ENCODE measurements around the gene PWWP2B.
"Not testable (repeated sequence)": the region's sequence is repeated elsewhere in the genome, so short reads cannot be mapped to it uniquely, and the experiment has no call there.

The PWWP2B gene

DNA sequence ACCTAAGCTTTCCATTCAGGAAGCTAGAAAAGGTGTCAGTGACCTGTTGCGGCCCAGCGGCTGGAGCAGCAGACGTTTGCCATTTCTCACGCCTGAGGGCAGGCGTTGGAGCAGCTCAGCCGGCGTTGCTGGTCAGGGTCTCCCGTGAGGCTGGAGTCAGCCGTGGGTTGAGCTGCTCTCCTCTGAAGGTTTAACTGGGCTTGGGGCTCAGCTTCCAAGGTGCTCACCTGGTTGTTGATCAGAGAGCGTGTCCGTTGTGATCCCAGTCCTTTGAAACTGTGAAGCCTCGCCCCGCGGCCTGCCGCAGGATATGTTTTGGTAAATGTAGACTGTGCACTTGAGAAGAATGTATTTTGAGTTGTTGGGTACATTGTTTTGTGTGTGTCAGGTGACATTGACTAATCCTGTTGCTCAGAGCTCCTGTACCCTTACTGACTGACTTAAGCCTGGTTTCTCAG, 20.6 kb upstream of the PWWP2B start:
- TF ChIP-seq CTCF (conservative IDR thresholded peaks at IDR 0.05; ENCODE audit: control insufficient read depth, insufficient read depth, low read depth, low read length) = no peak

GRCh38 chr10:132377326-132377725, 19.7 kb upstream of the PWWP2B start:
- TF ChIP-seq CTCF (conservative IDR thresholded peaks at IDR 0.05; ENCODE audit: control insufficient read depth, insufficient read depth, low read depth, low read length) = no peak
- no peak for DNase-seq (ENCODE audit: low read depth)
- no peak overlapping the region for H3K4me3 ChIP-seq (ENCODE audit: control insufficient read depth, low read depth, low read length)

More for the DNA sequence above, 20.6 kb upstream of the PWWP2B start:
- no peak overlapping the region for H3K4me3 ChIP-seq (ENCODE audit: control insufficient read depth, low read depth, low read length)
- DNase-seq (ENCODE audit: low read depth) = no peak

DNA sequence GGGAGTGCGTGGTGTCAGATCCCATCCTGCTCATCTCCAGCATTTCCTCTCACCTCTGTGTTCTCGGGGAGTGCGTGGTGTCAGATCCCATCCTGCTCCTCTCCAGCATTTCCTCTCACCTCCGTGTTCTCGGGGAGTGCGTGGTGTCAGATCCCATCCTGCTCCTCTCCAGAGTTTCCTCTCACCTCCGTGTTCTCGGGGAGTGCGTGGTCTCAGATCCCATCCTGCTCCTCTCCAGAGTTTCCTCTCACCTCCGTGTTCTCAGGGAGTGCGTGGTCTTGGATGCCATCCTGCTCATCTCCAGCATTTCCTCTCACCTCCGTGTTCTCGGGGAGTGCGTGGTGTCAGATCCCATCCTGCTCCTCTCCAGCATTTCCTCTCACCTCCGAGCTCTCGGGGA, 18.0 kb upstream of the PWWP2B start:
- H3K4me3 ChIP-seq (ENCODE audit: control insufficient read depth, low read depth, low read length); DNase-seq (ENCODE audit: low read depth): not testable (repeated sequence)

GRCh38 chr10:132380986-132381385, 16.0 kb upstream of the PWWP2B start:
- not testable (repeated sequence) for H3K4me3 ChIP-seq (ENCODE audit: control insufficient read depth, low read depth, low read length); DNase-seq (ENCODE audit: low read depth)

GRCh38 chr10:132381741-132382140, 15.3 kb upstream of the PWWP2B start:
- DNase-seq (ENCODE audit: low read depth) = no peak
- TF ChIP-seq CTCF (conservative IDR thresholded peaks at IDR 0.05; ENCODE audit: control insufficient read depth, insufficient read depth, low read depth, low read length) = no peak
- no peak overlapping the region for H3K4me3 ChIP-seq (ENCODE audit: control insufficient read depth, low read depth, low read length)

DNA sequence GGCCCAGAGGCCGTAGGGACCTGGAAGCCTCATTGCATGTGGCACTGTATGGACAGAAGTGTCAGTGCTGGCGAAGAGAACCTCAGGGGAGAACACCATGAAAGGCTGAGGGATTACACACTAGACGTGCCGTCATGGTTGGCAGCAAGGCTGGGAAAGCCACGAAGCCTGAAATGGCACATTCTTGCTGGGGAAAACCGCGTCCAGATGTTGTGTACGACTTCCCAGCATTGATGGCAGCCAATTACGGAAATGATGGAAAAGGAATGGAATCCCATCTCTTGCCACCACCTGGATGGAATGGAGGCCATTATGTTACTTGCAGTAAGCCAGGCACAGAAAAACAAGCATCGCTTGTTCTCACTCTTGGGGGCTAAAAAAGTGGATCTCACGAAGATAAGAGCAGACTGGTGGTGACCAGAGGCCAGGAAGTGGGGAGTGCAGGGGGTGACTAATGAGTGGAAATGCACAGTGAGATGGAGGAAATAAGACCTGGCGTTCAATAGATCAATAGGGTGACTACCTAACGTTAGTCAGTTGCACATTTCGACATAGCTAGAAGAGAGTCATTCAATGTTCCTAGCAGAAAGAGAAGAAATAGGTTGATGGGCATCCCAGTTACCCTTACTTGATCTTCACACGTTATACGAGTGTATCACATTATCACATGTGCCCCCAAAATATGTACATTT, 14.6 kb upstream of the PWWP2B start:
- DNase-seq (ENCODE audit: low read depth) = peak; percentile 52
- TF ChIP-seq CTCF (conservative IDR thresholded peaks at IDR 0.05; ENCODE audit: control insufficient read depth, insufficient read depth, low read depth, low read length) = no peak
- H3K4me3 ChIP-seq (ENCODE audit: control insufficient read depth, low read depth, low read length) = no peak overlapping the region

- TF ChIP-seq CTCF (conservative IDR thresholded peaks at IDR 0.05; ENCODE audit: control insufficient read depth, insufficient read depth, low read depth, low read length) = no peak
- DNase-seq (ENCODE audit: low read depth) = no peak
- H3K4me3 ChIP-seq (ENCODE audit: control insufficient read depth, low read depth, low read length) = no peak overlapping the region
Measured at GRCh38 chr10:132383101-132383500, 13.9 kb upstream of the PWWP2B start.

DNA sequence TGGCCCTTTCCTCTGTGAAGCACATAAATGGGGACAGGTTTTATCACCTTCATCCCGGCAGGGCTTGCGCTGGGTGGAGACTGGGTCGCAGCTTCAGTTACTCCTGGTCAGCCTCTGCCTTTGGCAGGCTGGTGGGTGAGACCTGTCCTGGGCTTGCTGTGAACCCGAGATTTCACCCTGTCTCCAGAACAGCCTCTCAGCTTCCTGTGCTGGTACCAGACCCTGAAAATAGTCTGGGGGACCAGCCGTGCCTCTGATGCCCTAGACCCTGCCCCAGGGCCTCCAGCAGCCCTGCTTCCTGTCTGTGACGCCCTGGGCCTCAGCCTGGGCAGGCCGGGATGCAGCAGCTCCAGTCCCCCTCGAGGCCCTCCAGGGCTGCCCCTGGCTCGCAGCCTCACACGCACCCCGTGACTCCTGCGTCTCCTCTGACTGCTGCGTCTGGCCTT, 13.2 kb upstream of the PWWP2B start:
- no peak for TF ChIP-seq CTCF (conservative IDR thresholded peaks at IDR 0.05; ENCODE audit: control insufficient read depth, insufficient read depth, low read depth, low read length)
- DNase-seq (ENCODE audit: low read depth) = no peak

More for the DNA sequence above, 13.2 kb upstream of the PWWP2B start:
- no peak overlapping the region for H3K4me3 ChIP-seq (ENCODE audit: control insufficient read depth, low read depth, low read length)

Measured in fibroblast of mammary gland (primary cell).